OCI-LY3 (cell line): Measurements from ENCODE around the gene JAG2.

Experiments
- H2AFZ ChIP-seq: fragments of 200-600, 300-600 bp; shearing (Covaris generic); 2 replicates; pipeline ENCODE4 v1.6.0; 2014; ENCODE audit warnings: antibody characterized with exemption, low read depth, low read length
- H3K27ac ChIP-seq: fragments of 200-600, 300-600 bp; sonication (generic); 2 replicates; pipeline ENCODE4 v1.5.1; 2014; ENCODE audit warnings: mild to moderate bottlenecking, low read length, moderate library complexity, mixed read lengths
- H3K27me3 ChIP-seq: fragments of 200-600, 300-600 bp; sonication (generic); 2 replicates; pipeline ENCODE4 v1.6.1; 2014; ENCODE audit warnings: low read depth, low read length, mixed read lengths
- H3K36me3 ChIP-seq: fragments of 200-600, 300-600 bp; sonication (generic); replicated peaks from 2 replicates; pipeline ENCODE3; 2014; ENCODE audit warnings: low read depth, low read length, mixed read lengths
- H3K4me1 ChIP-seq: fragments of 300-600, 200-600 bp; sonication (generic); 2 replicates; pipeline ENCODE4 v1.6.1; 2014; ENCODE audit warnings: low read length, mixed read lengths
- H3K4me2 ChIP-seq: fragments of 200-600, 300-600 bp; sonication (generic); 2 replicates; pipeline ENCODE4 v1.6.1; 2014; ENCODE audit warnings: low read length, mixed read lengths
- H3K4me3 ChIP-seq: fragments of 300-600, 200-600 bp; sonication (generic); 2 replicates; pipeline ENCODE4 v1.5.1; 2014; ENCODE audit warnings: antibody characterized with exemption, mild to moderate bottlenecking, low read length, moderate library complexity
- H3K79me2 ChIP-seq: fragments of 300-600, 200-600 bp; shearing (Covaris generic); 2 replicates; pipeline ENCODE4 v1.6.1; 2014; ENCODE audit warnings: mild to moderate bottlenecking, low read length, mixed read lengths
- H3K9ac ChIP-seq: fragments of 300-600, 200-600 bp; shearing (Covaris generic); 2 replicates; pipeline ENCODE4 v1.6.0; 2014; ENCODE audit warnings: mild to moderate bottlenecking, low read length, moderate library complexity
- H3K9me3 ChIP-seq: fragments of 200-600, 300-600 bp; shearing (Covaris generic); 2 replicates; pipeline ENCODE4 v1.6.1; 2014; ENCODE audit warnings: low read length, mixed read lengths; ENCODE audit not compliant: insufficient read depth
- H4K20me1 ChIP-seq: fragments of 200-600, 300-600 bp; sonication (generic); 2 replicates; pipeline ENCODE4 v1.6.1; 2016; ENCODE audit warnings: low read length, mixed read lengths; ENCODE audit not compliant: insufficient read depth
- CTCF ChIP-seq: fragments of 200-600, 300-600 bp; sonication (generic); IDR thresholded peaks from 2 replicates; pipeline ENCODE4 v1.5.1; 2014; ENCODE audit warnings: antibody characterized with exemption, low read length, low read depth
- EZH2phosphoT487 ChIP-seq: fragments of 200-600 bp; shearing (Covaris generic); IDR thresholded peaks from 2 replicates; pipeline ENCODE4 v1.6.1; 2018; ENCODE audit warnings: antibody characterized with exemption, mixed run types, low read depth

The JAG2 gene

DNA sequence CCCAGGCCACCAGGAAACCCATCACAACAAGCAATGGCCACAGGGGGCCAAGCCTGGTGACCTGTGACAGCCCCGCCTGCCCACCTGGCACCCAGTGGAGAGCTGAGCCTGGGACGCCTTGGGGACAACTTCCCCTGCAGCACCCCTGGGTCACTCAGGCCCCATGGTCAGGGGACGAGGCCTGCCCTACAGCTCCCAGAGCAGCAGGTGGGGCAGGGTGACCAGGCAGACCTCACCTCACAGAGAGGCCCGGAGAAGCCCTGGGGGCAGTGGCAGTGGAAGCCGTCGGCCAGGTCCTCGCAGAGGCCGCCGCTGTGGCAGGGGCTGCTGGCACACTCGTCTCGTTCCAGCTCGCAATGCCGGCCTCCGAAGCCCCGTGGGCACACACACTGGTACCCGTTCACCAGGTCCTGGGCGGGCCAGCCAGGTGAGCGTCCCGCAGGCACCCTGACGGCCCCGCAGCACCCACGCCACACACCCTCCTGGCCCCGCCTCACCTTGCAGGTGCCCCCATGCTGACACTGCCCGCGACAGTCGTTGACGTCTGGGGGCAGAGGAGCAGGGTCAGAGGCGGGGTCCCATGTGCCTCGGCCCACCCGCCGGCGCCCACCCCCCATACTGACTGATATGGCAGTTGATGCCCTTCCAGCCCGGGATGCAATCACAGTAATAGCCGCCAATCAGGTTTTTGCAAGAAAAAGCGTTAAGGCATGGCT is 18.1 kb downstream of the JAG2 start:
- H3K27ac ChIP-seq: no peak overlapping the region
- no peak overlapping the region for H3K9ac ChIP-seq
- no peak overlapping the region for H2AFZ ChIP-seq
- no peaks in the 10 kb centered on the region for H3K4me1 ChIP-seq
- no peaks in the 10 kb centered on the region for H3K36me3 ChIP-seq
- no peaks in the 10 kb centered on the region for H3K27me3 ChIP-seq
- H4K20me1 ChIP-seq: no peaks in the 10 kb centered on the region
- H3K4me3 ChIP-seq: no peak overlapping the region
- no peaks in the 10 kb centered on the region for H3K9me3 ChIP-seq
- no peaks in the 10 kb centered on the region for H3K79me2 ChIP-seq
- no peak overlapping the region for H3K4me2 ChIP-seq
- no peak for TF ChIP-seq CTCF
- no peak for TF ChIP-seq EZH2phosphoT487

DNA sequence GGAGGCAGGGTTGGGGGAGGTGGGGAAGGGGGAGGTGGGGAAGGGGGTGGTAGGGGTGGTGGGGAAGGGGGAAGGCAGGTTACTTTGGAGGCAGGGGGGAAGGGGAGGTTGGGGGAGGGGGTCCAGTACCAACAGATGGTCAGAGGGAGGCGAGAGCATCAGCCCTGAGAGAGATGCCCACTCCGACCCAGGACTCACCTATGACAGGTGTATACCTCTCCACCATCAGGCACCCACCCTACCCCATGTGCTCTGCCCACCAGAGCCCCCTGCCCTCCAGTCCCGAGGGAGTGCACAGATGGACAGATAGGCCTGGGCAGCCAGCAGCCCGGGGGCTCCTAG is 18.6 kb downstream of the JAG2 start:
- no peak overlapping the region for H3K4me2 ChIP-seq
- no peak overlapping the region for H3K9ac ChIP-seq
- H3K4me1 ChIP-seq: no peaks in the 10 kb centered on the region

DNA sequence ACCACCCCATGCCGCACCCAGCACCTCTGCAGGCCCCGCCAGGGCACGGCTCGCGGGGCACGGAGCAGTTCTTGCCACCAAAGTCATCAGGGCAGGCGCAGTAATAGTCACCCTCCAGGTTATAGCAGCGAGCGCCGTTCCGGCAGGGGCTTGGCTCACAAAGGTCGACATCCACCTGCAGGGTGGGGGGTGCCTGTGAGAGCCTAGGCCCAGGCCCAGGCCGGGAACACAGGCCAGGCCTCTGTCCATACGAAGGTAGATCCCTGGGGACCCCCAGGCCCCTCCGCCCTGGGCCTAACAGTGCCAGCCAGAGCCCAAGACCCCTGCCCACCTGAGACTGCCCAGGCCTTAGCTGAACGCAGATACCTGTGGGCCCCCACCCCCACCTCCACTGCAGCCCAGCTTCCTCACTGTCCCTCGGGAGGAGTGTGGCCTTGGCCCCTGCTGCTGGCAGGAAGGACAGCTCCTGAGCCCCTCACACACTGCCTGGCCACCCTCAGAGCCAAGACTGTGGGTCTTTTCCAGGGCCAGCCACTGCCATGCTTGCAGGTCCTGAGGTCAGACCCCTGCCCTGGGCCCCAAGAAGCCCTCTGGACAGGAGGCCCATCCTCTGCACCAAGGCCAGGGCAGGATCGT is 19.3 kb downstream of the JAG2 start:
- TF ChIP-seq CTCF: no peak
- TF ChIP-seq EZH2phosphoT487: no peak
- no peaks in the 10 kb centered on the region for H3K79me2 ChIP-seq
- no peak overlapping the region for H3K4me2 ChIP-seq
- H2AFZ ChIP-seq: no peak overlapping the region
- no peaks in the 10 kb centered on the region for H3K27me3 ChIP-seq
- no peaks in the 10 kb centered on the region for H3K36me3 ChIP-seq
- H3K27ac ChIP-seq: no peak overlapping the region
- no peak overlapping the region for H3K4me3 ChIP-seq
- no peak overlapping the region for H3K9ac ChIP-seq
- no peaks in the 10 kb centered on the region for H3K4me1 ChIP-seq
- no peaks in the 10 kb centered on the region for H3K9me3 ChIP-seq
- no peaks in the 10 kb centered on the region for H4K20me1 ChIP-seq

More for the DNA sequence above, 18.6 kb downstream of the JAG2 start:
- H3K36me3 ChIP-seq: no peaks in the 10 kb centered on the region
- H2AFZ ChIP-seq: no peak overlapping the region
- H3K9me3 ChIP-seq: no peaks in the 10 kb centered on the region
- H3K27me3 ChIP-seq: no peaks in the 10 kb centered on the region
- H3K4me3 ChIP-seq: no peak overlapping the region
- H3K27ac ChIP-seq: no peak overlapping the region
- H3K79me2 ChIP-seq: no peaks in the 10 kb centered on the region
- no peaks in the 10 kb centered on the region for H4K20me1 ChIP-seq
- TF ChIP-seq CTCF: no peak
- TF ChIP-seq EZH2phosphoT487: no peak

DNA sequence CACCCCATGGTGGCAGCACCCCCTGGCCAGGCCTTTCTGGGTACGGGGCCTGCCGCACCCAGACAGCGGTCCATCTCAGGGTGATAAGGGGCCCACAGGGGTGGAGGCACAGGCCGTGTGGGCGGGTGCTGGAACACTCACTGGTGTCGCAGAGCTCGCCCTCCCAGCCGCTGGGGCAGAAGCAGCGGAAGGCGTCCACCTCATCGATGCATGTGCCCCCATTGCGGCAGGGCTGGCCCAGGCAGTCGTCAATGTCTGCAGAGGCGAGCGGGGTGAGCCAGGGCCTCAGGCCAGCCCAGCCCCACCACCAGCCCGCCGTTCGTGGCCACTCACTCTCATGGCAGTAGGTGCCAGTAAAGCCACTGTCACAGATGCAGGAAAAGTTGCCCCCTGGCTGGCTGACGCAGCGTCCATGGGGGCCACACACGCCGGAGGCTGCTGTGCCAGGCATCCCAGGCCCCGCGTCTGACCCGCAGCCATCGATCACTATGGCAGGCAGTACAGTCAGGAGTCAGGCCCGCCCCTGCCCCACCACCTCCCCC is 19.9 kb downstream of the JAG2 start:
- no peak overlapping the region for H2AFZ ChIP-seq
- no peaks in the 10 kb centered on the region for H3K36me3 ChIP-seq
- H3K9ac ChIP-seq: no peak overlapping the region
- H3K79me2 ChIP-seq: no peaks in the 10 kb centered on the region
- no peaks in the 10 kb centered on the region for H3K9me3 ChIP-seq
- H3K4me1 ChIP-seq: no peaks in the 10 kb centered on the region
- H3K4me3 ChIP-seq: no peak overlapping the region
- H3K4me2 ChIP-seq: no peak overlapping the region
- no peaks in the 10 kb centered on the region for H3K27me3 ChIP-seq
- H3K27ac ChIP-seq: no peak overlapping the region
- H4K20me1 ChIP-seq: no peaks in the 10 kb centered on the region
- no peak for TF ChIP-seq CTCF
- no peak for TF ChIP-seq EZH2phosphoT487
